Effector memory CD8-positive, alpha-beta T cell (primary cell): ENCODE results near the gene PRDM15.

ENCODE experiments used
- ATAC-seq: fragments of 150-1000 bp; cut with Tn5 transposase; replicated peaks from 2 replicates; pipeline ENCODE4 v1.10.0; 2021; ENCODE audit warnings: mild to moderate bottlenecking, moderate library complexity
- DNase-seq, 3 experiments: peaks; one replicate each; pipeline ENCODE4 v3.0.0; 2021
- H3K27ac Mint-ChIP-seq, 2 donors: one replicate each; pipeline ENCODE4 v1.8.0; 2022; ENCODE audit warnings: mild to moderate bottlenecking in 2 of 2, mixed read lengths in 2 of 2, moderate library complexity in 2 of 2
- H3K27me3 Mint-ChIP-seq, 2 donors: one replicate each; pipeline ENCODE4 v1.8.0; 2022; ENCODE audit warnings: mixed read lengths in 2 of 2
- H3K36me3 Mint-ChIP-seq: one replicate; pipeline ENCODE4 v1.8.0; 2022; ENCODE audit warnings: mild to moderate bottlenecking, moderate library complexity, mixed read lengths; ENCODE audit not compliant: insufficient read depth
- H3K4me1 Mint-ChIP-seq, 2 donors: one replicate each; pipeline ENCODE4 v1.8.0; 2022; ENCODE audit warnings: low read depth in 2 of 2, mixed read lengths in 2 of 2
- H3K4me3 Mint-ChIP-seq, 2 donors: one replicate each; pipeline ENCODE4 v1.8.0; 2022; ENCODE audit warnings: mild to moderate bottlenecking in 2 of 2, mixed read lengths in 2 of 2, moderate library complexity in 2 of 2
- H3K9me3 Mint-ChIP-seq, 2 donors: one replicate each; pipeline ENCODE4 v1.8.0; 2022; ENCODE audit warnings: mixed read lengths in 2 of 2

The PRDM15 gene

DNA sequence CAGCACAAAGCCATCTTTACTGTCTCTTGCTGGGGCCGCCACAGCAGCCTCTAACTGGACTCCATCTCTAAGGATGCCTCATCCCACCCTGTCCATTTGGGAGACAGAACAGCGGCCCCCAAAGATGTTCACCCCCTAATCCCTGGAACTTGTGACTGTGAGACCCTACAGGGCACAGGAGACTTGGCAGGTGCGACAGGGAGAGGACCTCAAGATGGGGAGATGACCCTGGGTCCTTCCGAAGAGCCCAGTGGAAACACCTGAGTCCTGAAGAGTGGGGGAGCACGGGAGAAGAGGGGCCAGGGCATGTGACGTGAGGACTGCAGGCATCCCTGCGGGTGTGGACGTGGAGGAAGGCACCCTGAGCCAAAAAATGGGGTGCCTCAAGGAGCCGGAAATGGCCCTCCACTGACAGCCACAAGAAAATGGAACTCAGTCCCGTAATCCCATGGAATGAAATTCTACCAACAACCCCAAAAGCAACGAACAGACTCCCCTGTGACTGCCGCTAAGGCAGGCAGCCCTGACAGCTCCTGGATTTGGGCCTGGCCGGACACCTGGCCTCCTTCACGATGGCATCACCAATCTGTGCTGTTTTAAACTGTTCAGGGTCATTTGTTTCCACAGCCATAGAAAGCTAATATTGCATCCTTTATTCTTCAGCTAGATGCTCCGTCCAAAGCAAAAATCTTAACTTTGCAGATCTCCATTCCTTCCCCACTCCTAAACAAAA lies 40.7 kb upstream of the PRDM15 start:
- no peaks in the 10 kb centered on the region for H3K27me3 Mint-ChIP-seq
- DNase-seq (no peak), ATAC-seq (no peak)
- peaks cover 3% of the 10 kb centered on the region for H3K36me3 Mint-ChIP-seq
- no peaks in the 10 kb centered on the region for H3K9me3 Mint-ChIP-seq
- no peak overlapping the region for H3K27ac Mint-ChIP-seq
- H3K4me1 Mint-ChIP-seq = peaks cover 10 to 13% of the 10 kb centered on the region in 2 donors
- H3K4me3 Mint-ChIP-seq = no peak overlapping the region

DNA sequence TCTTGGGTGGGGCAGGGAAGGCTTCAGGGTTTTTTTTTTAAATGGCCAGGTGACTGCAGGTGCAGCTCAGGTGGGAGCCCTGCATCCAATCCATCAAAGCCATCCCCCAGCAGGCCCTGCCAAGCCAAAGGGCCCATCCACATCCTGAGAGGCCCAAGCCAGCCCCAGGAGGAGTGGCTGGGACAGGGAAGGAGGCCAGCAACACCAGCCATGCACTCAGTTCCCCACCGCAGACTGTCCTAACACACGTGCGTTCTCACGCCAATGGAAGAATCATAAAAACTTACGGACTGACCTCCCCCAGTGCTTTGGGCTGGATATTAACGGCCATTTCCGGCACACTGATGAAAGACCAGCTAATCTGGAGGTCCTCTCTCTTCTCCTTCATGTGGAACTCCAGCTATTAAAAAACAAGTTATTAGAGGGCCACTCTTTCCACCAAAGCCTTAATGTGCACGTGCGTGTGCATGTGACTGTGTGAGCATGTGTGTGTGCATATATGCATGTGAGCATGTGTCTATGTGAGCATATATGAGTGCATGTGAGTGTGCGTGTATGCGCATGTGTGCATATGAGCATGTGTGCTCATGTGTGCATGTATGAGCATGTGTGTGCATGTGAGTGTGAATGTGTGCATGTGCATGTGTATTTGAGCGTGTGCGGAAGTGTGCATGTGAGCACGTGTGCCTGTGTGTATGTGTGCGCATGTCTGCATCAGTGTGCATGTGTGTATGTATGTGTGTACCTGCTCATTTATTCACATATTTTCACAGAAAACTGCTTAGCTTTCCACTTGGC lies 39.6 kb upstream of the PRDM15 start:
- ATAC-seq (no peak), DNase-seq (no peak)
- peaks cover 4 to 8% of the 10 kb centered on the region in 2 donors for H3K4me1 Mint-ChIP-seq
- H3K4me3 Mint-ChIP-seq = no peak overlapping the region
- no peaks in the 10 kb centered on the region for H3K27me3 Mint-ChIP-seq
- no peaks in the 10 kb centered on the region for H3K9me3 Mint-ChIP-seq
- H3K36me3 Mint-ChIP-seq = peaks cover 3% of the 10 kb centered on the region
- H3K27ac Mint-ChIP-seq = no peak overlapping the region

DNA sequence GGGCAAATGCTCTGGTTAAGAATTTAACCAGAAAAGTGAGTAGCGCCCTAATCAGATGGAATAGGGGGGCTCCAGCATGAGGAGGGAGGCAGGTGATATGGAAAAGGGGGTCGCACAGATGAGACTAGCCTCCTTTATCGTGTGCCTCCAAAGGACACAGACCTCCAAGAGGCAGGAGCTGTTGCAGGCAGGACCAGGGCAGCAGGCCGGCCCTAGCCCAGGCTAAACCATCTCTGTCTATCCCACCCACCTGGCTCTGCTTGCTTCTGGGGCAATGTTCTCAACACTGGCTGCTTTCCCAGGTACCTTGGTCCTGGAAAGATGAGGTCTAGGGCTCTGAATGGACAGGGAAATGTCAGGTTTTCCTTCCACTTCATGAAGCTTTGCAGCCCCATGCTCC lies 38.4 kb upstream of the PRDM15 start:
- Mint-ChIP-seq H3K4me3 (no peak overlapping the region), H3K27ac (no peak overlapping the region), H3K9me3 (no peaks in the 10 kb centered on the region), H3K36me3 (peaks cover 12% of the 10 kb centered on the region), H3K4me1 (no peaks in the 10 kb centered on the region), H3K27me3 (no peaks in the 10 kb centered on the region)
- ATAC-seq = no peak
- no peak for DNase-seq

DNA sequence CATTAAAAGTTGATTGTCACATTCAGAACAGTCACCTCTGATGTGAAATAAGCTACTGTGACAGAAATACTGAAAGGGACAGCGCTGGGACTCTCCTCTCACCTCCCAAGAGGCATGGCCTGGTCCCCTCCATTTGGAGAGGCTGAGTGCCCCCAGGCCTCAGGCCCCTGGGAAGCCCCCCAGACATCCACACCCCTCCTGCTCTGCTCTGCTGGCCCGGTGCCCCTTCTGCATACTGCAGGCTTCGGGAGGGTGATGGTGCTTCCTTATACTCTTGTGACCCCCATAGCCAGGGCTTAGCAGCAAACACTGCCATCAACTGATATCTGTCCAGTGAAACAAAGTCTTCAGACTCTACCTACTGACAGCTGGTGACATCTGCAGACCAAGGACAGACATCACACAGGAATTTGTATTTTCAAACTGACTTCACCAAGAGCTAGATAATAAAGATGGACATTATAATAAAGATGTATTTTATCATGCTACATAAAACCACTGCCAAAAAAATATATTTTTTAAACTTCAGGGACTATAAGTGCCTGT lies 37.8 kb upstream of the PRDM15 start:
- DNase-seq (no peak), ATAC-seq (no peak)
- Mint-ChIP-seq H3K9me3 (no peaks in the 10 kb centered on the region), H3K4me1 (no peaks in the 10 kb centered on the region), H3K27ac (no peak overlapping the region), H3K4me3 (no peak overlapping the region), H3K27me3 (no peaks in the 10 kb centered on the region), H3K36me3 (peaks cover 17% of the 10 kb centered on the region)

DNA sequence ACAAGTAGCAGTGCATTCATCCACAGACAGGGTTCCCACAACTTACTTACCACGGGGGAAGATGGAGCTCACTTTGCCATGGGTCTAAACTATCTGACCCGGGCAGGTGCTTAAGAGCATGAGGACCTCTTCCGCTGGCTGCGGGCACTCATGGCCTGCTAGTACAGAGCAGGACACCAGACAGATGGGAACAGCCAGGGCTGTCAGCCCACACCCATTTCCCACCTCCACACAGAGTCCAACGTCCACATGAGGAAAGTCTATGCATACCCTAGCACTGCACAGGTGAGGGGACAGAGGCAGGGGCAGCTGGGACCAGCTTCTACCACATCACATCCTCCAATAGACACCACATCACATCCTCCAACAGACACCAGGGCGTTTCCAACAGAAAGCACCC lies 35.8 kb upstream of the PRDM15 start:
- Mint-ChIP-seq H3K4me3 (no peak overlapping the region), H3K4me1 (no peaks in the 10 kb centered on the region), H3K9me3 (no peaks in the 10 kb centered on the region), H3K27ac (no peak overlapping the region), H3K27me3 (no peaks in the 10 kb centered on the region), H3K36me3 (peaks cover 26% of the 10 kb centered on the region)
- ATAC-seq (no peak), DNase-seq (no peak)

DNA sequence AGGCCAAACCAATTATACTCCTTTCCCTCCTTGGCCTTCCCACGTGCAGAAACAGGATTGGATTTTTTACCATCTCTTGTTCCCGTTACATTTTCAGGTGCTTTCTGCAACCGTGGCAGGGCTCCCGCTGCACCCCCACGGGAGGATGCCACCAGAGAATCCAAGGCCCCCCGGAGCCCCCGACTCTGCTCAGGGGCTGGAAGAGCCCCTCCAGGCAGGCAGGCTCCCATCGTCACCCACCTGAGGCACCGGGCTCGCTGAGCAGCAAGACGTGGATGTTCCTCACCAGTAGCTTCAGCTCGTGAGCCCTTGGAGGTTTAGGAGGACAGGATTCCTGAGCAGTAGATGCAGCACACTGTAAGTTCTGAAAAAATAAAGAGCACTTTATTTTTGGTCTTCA lies 35.2 kb upstream of the PRDM15 start:
- Mint-ChIP-seq H3K27ac (no peak overlapping the region), H3K4me1 (no peaks in the 10 kb centered on the region), H3K27me3 (no peaks in the 10 kb centered on the region), H3K36me3 (peaks cover 28% of the 10 kb centered on the region), H3K9me3 (no peaks in the 10 kb centered on the region), H3K4me3 (no peak overlapping the region)
- ATAC-seq (no peak), DNase-seq (no peak)

DNA sequence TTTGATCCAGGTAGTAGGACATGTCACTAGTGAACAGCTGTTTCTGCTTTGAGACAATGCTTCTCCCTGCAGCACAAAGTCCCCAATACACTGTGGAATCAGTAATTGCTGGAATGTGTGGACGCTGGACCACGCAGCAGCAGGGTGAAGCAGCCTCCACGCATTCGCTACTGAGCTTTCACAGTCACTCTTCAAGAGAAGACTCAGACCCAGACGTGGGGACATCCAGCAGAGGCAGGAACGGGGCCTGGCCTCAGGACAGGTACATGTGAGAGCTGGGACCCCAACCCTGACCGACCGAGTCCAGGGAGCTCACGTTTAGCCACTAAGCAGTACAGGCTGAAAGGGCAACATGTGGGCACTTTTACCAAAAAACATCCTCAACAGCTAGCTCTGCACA lies 34.1 kb upstream of the PRDM15 start:
- Mint-ChIP-seq H3K27ac (no peak overlapping the region), H3K36me3 (peaks cover 31% of the 10 kb centered on the region), H3K4me3 (no peak overlapping the region), H3K4me1 (no peaks in the 10 kb centered on the region), H3K27me3 (no peaks in the 10 kb centered on the region), H3K9me3 (no peaks in the 10 kb centered on the region)
- ATAC-seq (no peak), DNase-seq (no peak)

DNA sequence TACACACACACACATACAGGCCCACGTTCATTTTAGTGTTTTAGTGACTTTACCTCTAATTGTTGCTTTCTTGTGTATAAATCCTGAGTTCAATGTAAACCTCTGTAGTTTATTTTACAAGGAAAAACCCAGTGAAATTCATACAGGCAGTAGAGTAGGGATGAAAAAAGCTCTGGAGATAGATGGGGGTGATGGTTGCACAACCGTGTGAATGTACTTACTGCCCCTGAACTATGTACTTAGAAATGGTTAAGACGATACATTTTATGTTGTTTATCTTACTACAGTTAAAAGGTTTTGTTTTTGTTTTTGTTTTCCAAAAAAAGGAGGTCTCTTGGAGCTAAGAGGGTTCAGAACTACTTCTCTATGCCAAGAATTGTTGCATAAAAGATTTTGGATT lies 29.7 kb upstream of the PRDM15 start:
- Mint-ChIP-seq H3K27ac (no peak overlapping the region), H3K4me3 (no peak overlapping the region), H3K27me3 (no peaks in the 10 kb centered on the region), H3K9me3 (no peaks in the 10 kb centered on the region), H3K36me3 (peaks cover 33% of the 10 kb centered on the region), H3K4me1 (no peaks in the 10 kb centered on the region)
- DNase-seq = no peak
- ATAC-seq = no peak

DNA sequence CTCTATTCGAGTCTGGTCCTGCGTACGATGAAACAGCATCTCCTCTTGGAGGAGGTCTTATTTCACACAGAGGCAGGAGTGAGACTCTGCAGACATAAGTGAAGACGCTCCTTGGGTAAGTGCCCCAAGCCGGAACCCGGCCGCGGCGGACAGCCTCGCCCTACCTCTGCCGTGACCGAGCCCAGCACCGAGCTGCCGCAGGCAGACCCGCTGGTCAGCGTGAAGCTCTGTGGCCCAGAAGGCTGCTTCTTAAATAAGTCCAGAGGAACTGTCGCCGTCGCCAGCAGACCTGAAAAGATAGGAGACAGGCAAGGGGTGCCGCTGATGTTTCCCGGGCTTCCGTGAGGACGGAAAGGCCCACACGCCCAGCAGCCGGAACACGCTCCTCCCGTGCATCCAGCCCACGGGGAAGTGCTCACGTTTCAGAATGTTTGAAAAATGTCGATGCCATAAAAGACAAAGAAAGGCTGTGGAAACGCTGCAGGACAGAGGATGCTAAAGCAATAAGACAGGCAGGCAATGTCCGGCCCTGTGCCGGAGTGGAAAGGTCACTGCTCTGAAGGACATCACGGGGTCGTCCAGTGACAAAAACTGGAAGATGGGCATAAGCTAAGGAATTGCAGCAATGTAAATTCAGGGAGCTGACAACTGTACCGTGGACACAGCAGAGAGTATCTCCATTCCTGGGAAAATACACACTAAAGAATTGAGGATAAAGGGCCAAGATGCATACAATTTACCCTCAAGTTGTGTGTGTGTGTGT lies 28.5 kb upstream of the PRDM15 start:
- ATAC-seq = no peak
- Mint-ChIP-seq H3K27ac (no peak overlapping the region), H3K4me3 (no peak overlapping the region), H3K27me3 (no peaks in the 10 kb centered on the region), H3K4me1 (no peaks in the 10 kb centered on the region), H3K9me3 (no peaks in the 10 kb centered on the region), H3K36me3 (peaks cover 26% of the 10 kb centered on the region)
- DNase-seq = no peak

DNA sequence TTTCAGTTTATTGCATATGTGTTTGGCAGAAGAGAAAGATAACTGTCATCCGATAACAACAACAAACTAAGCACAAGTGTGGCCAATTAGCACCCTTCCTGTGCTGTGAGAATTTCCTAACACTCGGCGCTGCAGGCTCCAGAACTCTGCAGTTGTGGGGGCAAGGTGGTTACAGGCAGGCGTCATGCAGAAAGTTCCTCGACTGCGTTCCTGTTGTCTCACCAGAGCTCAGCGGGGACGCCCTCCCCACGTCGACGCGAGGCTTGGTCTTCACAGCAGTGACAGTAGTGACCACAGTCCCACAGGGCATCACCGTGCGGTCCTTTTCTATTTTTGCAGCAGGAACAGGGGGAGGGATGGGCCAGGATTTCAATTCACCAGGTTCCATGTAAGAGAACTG lies 27.6 kb upstream of the PRDM15 start:
- Mint-ChIP-seq H3K9me3 (no peaks in the 10 kb centered on the region), H3K27ac (no peak overlapping the region), H3K27me3 (no peaks in the 10 kb centered on the region), H3K4me1 (no peaks in the 10 kb centered on the region), H3K36me3 (peaks cover 18% of the 10 kb centered on the region), H3K4me3 (no peak overlapping the region)
- ATAC-seq (no peak), DNase-seq (no peak)

DNA sequence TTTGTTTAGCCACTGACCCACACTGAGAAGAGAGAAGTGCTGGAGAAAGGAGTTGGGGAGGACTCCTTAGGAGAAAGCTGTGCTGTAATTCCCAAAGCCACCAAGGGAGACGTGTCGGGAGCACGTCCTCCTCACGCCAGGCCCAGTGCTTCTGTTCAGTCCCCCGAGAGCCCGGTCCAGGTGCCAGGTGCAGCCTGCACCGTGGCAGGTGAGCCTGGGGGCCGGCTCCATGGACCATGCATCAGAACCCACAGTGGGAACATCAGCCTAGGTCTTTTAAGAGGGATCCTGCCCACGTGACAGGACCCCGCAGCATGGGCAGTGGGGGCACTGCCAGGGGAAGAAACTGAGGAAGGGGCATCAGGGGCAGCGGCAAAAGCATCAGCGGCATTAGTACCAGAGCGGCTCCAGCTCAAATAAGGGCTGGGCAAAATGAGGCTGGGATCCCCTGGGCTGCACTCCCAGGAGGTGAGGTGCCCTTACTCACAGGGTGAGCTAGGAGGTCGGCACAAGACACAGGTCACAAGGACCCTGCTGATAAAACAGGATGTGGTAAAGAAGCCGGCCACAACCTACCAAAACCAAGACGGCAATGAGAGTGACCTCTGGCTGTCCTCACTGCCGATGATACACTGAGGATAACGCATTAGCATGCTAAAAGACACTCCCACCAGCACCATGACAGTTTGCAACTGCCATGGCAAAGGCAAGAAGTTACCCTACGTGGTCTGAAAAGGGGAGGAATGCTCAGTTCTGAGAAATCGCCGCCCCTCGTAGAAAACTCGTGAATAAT lies 24.6 kb upstream of the PRDM15 start:
- Mint-ChIP-seq H3K27ac (no peak overlapping the region), H3K4me3 (no peak overlapping the region), H3K9me3 (no peaks in the 10 kb centered on the region), H3K4me1 (peaks cover 6 to 7% of the 10 kb centered on the region in 2 donors), H3K27me3 (no peaks in the 10 kb centered on the region), H3K36me3 (peaks cover 10% of the 10 kb centered on the region)
- no peak for ATAC-seq
- no peak for DNase-seq

DNA sequence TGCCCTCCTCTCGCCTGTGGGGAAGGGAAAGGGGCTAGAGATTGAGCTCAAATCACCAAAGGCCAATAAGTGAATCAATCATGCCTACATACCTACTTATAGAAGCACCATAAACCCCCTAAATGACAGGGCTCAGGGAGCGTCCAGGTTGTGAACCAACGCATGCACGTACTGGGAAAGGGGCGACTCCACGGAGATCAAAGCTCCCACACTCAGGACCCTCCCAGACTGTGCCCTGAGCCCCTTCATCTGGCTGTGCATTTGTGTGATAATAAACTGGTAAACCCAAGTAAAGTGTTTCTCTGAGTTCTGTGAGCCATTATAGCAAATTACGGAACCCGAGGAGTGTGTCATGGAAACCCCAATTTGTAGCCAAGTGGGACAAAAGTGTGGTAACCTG lies 23.8 kb upstream of the PRDM15 start:
- Mint-ChIP-seq H3K27me3 (no peaks in the 10 kb centered on the region), H3K27ac (no peak overlapping the region), H3K4me1 (peaks cover 6 to 14% of the 10 kb centered on the region in 2 donors), H3K36me3 (peaks cover 10% of the 10 kb centered on the region), H3K9me3 (no peaks in the 10 kb centered on the region), H3K4me3 (no peak overlapping the region)
- DNase-seq = no peak
- no peak for ATAC-seq

DNA sequence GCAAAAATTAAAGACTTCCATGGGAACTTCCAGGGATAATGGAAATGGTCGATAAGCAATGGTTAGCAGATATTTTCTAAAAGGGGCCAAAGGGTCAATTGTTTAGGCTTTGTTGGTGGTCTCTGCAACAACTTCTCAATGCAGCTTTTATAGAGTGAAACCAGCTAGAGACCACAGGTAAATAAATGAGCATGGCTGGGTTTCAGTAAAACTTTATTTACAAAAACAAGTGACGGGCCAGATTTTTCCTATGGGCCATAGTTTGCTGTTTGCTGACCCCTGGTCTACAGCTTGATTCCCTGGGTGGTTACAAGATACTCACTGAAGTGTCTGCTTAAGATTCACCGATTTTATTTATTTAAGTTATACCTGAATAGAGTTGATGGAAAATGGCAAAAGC lies 22.6 kb upstream of the PRDM15 start:
- no peak overlapping the region for H3K4me3 Mint-ChIP-seq
- peaks cover 6 to 14% of the 10 kb centered on the region in 2 donors for H3K4me1 Mint-ChIP-seq
- H3K36me3 Mint-ChIP-seq = peaks cover 7% of the 10 kb centered on the region
- no peak for ATAC-seq
- H3K27ac Mint-ChIP-seq = peak overlapping the region in 1 of 2 donors; percentile 69
- no peaks in the 10 kb centered on the region for H3K9me3 Mint-ChIP-seq
- no peak for DNase-seq
- H3K27me3 Mint-ChIP-seq = no peaks in the 10 kb centered on the region
